Measurements from ENCODE around the gene CCR6.

The CCR6 gene

DNA sequence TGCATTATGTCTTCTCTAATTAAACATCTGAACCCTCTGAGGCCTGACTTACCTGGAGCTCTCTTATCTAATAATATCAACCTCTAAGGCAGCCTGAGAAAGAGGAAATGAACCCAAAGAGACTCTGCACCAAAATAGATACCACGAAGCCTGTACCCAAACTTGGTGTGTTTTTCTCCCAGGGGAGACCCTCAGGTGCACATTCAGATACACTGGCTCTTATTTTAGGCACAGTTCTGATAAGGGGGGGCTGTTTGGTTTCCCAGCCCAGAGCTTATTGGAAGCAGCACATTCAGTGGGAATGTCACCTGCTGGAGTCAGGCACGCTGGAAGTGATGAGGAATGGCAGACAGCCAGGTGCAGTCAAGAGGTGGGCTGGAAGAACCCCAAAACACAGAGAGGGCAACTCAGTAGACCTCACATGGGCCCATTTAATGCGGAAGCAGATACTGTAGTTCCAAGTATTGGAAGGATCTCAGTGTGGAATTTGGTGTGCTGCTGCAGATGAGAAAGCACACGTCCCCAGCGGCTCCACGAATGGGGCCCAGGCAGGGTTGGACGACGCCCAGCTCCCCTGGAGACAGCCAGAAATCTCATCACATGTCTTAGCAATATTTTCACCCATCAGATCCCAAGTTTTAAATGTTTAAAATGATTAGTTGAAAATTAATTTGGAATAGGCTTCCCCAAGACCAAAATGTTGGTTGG is 9.7 kb upstream of the CCR6 start:
- H3K27me3 ChIP-seq (ENCODE audit: insufficient read depth, poor library complexity, severe bottlenecking), result no peaks in the 10 kb centered on the region
- DNase-seq (ENCODE audit: low read depth in 1 of 2, low spot score in 1 of 2), result no peak
- no peak for TF ChIP-seq GABPA (IDR thresholded peaks at IDR 0.05; ENCODE audit: low read depth)
- TF ChIP-seq, protein P1, sequence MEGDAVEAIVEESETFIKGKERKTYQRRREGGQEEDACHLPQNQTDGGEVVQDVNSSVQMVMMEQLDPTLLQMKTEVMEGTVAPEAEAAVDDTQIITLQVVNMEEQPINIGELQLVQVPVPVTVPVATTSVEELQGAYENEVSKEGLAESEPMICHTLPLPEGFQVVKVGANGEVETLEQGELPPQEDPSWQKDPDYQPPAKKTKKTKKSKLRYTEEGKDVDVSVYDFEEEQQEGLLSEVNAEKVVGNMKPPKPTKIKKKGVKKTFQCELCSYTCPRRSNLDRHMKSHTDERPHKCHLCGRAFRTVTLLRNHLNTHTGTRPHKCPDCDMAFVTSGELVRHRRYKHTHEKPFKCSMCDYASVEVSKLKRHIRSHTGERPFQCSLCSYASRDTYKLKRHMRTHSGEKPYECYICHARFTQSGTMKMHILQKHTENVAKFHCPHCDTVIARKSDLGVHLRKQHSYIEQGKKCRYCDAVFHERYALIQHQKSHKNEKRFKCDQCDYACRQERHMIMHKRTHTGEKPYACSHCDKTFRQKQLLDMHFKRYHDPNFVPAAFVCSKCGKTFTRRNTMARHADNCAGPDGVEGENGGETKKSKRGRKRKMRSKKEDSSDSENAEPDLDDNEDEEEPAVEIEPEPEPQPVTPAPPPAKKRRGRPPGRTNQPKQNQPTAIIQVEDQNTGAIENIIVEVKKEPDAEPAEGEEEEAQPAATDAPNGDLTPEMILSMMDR (IDR thresholded peaks at IDR 0.05; ENCODE audit: insufficient read depth, low read length), result no peak
- no peak for TF ChIP-seq POLR2AphosphoS5 (IDR thresholded peaks at IDR 0.05; ENCODE audit: low read depth)
- TF ChIP-seq SPI1 (IDR thresholded peaks at IDR 0.05; ENCODE audit: borderline replicate concordance, low read depth), result peak; percentile 28; the same call in 1 of the 2 replicates
- TF ChIP-seq, protein P2, sequence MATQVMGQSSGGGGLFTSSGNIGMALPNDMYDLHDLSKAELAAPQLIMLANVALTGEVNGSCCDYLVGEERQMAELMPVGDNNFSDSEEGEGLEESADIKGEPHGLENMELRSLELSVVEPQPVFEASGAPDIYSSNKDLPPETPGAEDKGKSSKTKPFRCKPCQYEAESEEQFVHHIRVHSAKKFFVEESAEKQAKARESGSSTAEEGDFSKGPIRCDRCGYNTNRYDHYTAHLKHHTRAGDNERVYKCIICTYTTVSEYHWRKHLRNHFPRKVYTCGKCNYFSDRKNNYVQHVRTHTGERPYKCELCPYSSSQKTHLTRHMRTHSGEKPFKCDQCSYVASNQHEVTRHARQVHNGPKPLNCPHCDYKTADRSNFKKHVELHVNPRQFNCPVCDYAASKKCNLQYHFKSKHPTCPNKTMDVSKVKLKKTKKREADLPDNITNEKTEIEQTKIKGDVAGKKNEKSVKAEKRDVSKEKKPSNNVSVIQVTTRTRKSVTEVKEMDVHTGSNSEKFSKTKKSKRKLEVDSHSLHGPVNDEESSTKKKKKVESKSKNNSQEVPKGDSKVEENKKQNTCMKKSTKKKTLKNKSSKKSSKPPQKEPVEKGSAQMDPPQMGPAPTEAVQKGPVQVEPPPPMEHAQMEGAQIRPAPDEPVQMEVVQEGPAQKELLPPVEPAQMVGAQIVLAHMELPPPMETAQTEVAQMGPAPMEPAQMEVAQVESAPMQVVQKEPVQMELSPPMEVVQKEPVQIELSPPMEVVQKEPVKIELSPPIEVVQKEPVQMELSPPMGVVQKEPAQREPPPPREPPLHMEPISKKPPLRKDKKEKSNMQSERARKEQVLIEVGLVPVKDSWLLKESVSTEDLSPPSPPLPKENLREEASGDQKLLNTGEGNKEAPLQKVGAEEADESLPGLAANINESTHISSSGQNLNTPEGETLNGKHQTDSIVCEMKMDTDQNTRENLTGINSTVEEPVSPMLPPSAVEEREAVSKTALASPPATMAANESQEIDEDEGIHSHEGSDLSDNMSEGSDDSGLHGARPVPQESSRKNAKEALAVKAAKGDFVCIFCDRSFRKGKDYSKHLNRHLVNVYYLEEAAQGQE (IDR thresholded peaks at IDR 0.05; ENCODE audit: insufficient replicate concordance, low read depth), result no peak
- no peak overlapping the region for H3K4me3 ChIP-seq (replicated peaks; ENCODE audit: insufficient read depth, low read length)
- no peak overlapping the region for H3K27ac ChIP-seq (replicated peaks)

DNA sequence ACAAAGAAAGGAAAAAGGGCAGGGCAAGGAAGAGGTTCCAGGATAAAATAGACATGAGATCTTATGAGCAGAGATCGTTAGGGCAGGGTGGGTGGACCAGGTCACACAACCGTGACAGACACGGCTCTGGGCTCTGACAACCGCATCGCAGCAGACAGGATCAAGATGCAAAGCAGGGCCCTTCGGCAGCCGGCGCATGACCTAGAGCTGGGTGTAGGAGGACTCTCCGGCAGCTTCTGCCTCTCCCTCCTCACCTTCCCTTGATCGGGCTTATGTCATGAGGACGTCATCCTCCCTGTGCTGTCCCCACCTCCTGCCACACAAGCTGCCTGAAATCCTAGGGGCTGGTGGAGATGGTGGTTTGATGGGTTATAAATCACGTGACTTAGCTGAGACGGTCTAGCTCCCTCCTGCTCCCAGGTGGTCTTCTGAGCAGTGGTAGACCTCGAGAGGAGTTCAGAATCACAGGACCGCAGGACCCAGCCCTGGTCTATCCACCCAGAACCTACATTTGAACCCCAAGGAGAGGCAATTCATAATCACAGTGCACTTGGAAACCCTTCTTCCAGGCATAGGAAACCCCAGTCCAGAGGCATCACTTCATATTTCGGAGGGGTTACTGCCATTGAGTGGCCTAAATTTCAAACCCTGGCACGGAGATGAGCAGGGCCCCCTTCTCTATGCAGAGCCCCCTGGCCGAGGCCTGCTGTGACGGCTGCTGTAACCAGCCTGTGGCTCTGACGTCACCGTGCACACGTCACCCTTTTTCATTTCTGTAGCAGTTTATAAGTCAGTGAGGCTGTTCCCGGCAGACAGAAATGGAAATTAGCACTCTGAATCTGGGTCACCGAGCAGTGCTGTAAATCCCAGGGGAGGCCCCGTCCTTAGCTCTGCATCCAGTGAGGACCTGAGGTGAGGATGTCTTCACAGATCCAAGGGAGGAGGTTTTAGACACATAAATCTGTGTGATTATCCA is 8.7 kb upstream of the CCR6 start:
- DNase-seq (ENCODE audit: low read depth in 1 of 2, low spot score in 1 of 2), result no peak
- no peak overlapping the region for H3K4me3 ChIP-seq (replicated peaks; ENCODE audit: insufficient read depth, low read length)
- TF ChIP-seq, protein P2 (IDR thresholded peaks at IDR 0.05; ENCODE audit: insufficient replicate concordance, low read depth), result no peak
- no peak for TF ChIP-seq POLR2AphosphoS5 (IDR thresholded peaks at IDR 0.05; ENCODE audit: low read depth)
- TF ChIP-seq GABPA (IDR thresholded peaks at IDR 0.05; ENCODE audit: low read depth), result no peak
- no peak for TF ChIP-seq SPI1 (IDR thresholded peaks at IDR 0.05; ENCODE audit: borderline replicate concordance, low read depth)
- TF ChIP-seq, protein P1 (IDR thresholded peaks at IDR 0.05; ENCODE audit: insufficient read depth, low read length), result no peak
- no peak overlapping the region for H3K27ac ChIP-seq (replicated peaks)
- H3K27me3 ChIP-seq (ENCODE audit: insufficient read depth, poor library complexity, severe bottlenecking), result no peaks in the 10 kb centered on the region

DNA sequence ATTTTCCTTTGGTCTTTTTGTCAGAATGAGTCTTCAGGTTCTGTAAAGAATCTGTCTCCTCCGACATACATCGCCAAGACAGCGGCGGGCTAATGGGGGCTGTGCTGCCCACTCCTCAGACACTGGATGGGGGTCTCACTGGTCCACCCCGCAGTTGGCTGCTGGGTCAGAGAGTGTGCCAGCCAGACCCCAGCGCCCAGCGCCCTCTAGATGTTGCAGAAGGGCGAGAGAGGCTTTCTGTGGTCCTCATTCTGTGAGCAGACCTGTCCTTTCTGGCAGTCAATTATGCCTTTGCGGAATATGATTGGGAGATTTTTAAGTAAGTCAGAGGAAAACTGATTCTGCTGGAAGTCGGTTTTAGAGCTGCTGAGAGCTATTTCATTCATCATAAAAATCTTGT is 7.8 kb upstream of the CCR6 start:
- Histone ChIP-seq H3K27me3 (ENCODE audit: insufficient read depth, poor library complexity, severe bottlenecking) (no peaks in the 10 kb centered on the region), H3K27ac (replicated peaks) (no peak overlapping the region), H3K4me3 (replicated peaks; ENCODE audit: insufficient read depth, low read length) (no peak overlapping the region)
- no peak for DNase-seq (ENCODE audit: low read depth in 1 of 2, low spot score in 1 of 2)
- TF ChIP-seq SPI1 (IDR thresholded peaks at IDR 0.05; ENCODE audit: borderline replicate concordance, low read depth), result no peak
- no peak for TF ChIP-seq GABPA (IDR thresholded peaks at IDR 0.05; ENCODE audit: low read depth)
- TF ChIP-seq, protein P1 (IDR thresholded peaks at IDR 0.05; ENCODE audit: insufficient read depth, low read length), result no peak
- no peak for TF ChIP-seq POLR2AphosphoS5 (IDR thresholded peaks at IDR 0.05; ENCODE audit: low read depth)
- TF ChIP-seq, protein P2 (IDR thresholded peaks at IDR 0.05; ENCODE audit: insufficient replicate concordance, low read depth), result no peak
